Type B pancreatic cell (in vitro differentiated cells): Measurements from ENCODE around the gene PGS1. TPM values are rescaled to one million over a fixed set of nuclear protein-coding genes. Genes with fewer than 3 reads are reported as not detected.
A peak's percentile ranks its signal among the peaks of the same experiment; 100 is the strongest.

Experiments used
- DNase-seq: peaks from one replicate; pipeline ENCODE4 v3.0.0; 2021; ENCODE audit warnings: mixed read lengths; ENCODE audit not compliant: unreplicated experiment; ENCODE audit errors: extremely low spot score
- H3K27ac Mint-ChIP-seq: 2 replicates; pipeline ENCODE4 v1.8.0; 2021; ENCODE audit warnings: mild to moderate bottlenecking, mixed read lengths
- H3K27me3 Mint-ChIP-seq: 2 replicates; pipeline ENCODE4 v1.8.0; 2021; ENCODE audit warnings: mixed read lengths
- H3K36me3 Mint-ChIP-seq: 2 replicates; pipeline ENCODE4 v1.8.0; 2021; ENCODE audit warnings: mixed read lengths
- H3K4me1 Mint-ChIP-seq: one replicate; pipeline ENCODE4 v1.8.0; 2021; ENCODE audit warnings: mixed read lengths; ENCODE audit not compliant: unreplicated experiment
- H3K4me3 Mint-ChIP-seq: 2 replicates; pipeline ENCODE4 v1.8.0; 2021; ENCODE audit warnings: mild to moderate bottlenecking, mixed read lengths
- H3K9me3 Mint-ChIP-seq: 2 replicates; pipeline ENCODE4 v1.8.0; 2021; ENCODE audit warnings: mixed read lengths
- CTCF ChIP-seq: fragments of 200-600 bp; sonication (generic); conservative IDR thresholded peaks from 2 replicates; pipeline ENCODE4 v1.5.0; 2021; ENCODE audit warnings: antibody characterized with exemption, mild to moderate bottlenecking
- total RNA-seq: library from RNA; stranded (reverse); gene quantifications from 2 replicates; pipeline ENCODE4 v1.2.1, GENCODE V29; 2021; ENCODE audit warnings: low replicate concordance

Gene PGS1
- total RNA-seq, 1 donor from 2014 or later, result 54.8 TPM

GRCh38 chr17:78380370-78380769 lies 1.9 kb downstream of the PGS1 start:
- Mint-ChIP-seq H3K4me3 (peak overlapping the region; percentile 98), H3K36me3 (peaks cover 12% of the 10 kb centered on the region), H3K27me3 (no peaks in the 10 kb centered on the region), H3K9me3 (no peaks in the 10 kb centered on the region), H3K4me1 (peaks cover 56% of the 10 kb centered on the region), H3K27ac (peak overlapping the region; percentile 29)
- TF ChIP-seq CTCF, result no peak
- DNase-seq, result no peak

GRCh38 chr17:78381601-78382232 lies 3.3 kb downstream of the PGS1 start:
- Mint-ChIP-seq H3K36me3 (peaks cover 12% of the 10 kb centered on the region), H3K4me3 (peak overlapping the region; percentile 68), H3K4me1 (peaks cover 56% of the 10 kb centered on the region), H3K27me3 (no peaks in the 10 kb centered on the region), H3K27ac (peak overlapping the region; percentile 55), H3K9me3 (no peaks in the 10 kb centered on the region)
- TF ChIP-seq CTCF, result no peak
- no peak for DNase-seq

GRCh38 chr17:78383725-78384471 lies 5.4 kb downstream of the PGS1 start:
- Mint-ChIP-seq H3K4me1 (peaks cover 59% of the 10 kb centered on the region), H3K4me3 (no peak overlapping the region), H3K36me3 (peaks cover 15% of the 10 kb centered on the region), H3K27ac (peak overlapping the region; percentile 77), H3K27me3 (no peaks in the 10 kb centered on the region), H3K9me3 (no peaks in the 10 kb centered on the region)
- TF ChIP-seq CTCF, result no peak
- no peak for DNase-seq

- Mint-ChIP-seq H3K27me3 (no peaks in the 10 kb centered on the region), H3K9me3 (no peaks in the 10 kb centered on the region), H3K4me1 (peaks cover 53% of the 10 kb centered on the region)
Observed at GRCh38 chr17:78384479-78385175, 6.2 kb downstream of the PGS1 start.

More at GRCh38 chr17:78384479-78385175, 6.2 kb downstream of the PGS1 start:
- TF ChIP-seq CTCF, result no peak
- Mint-ChIP-seq H3K36me3 (peaks cover 10% of the 10 kb centered on the region), H3K4me3 (no peak overlapping the region), H3K27ac (peak overlapping the region; percentile 77)
- DNase-seq, result no peak
